ENCODE measurements around the gene PCDH12.

Gene PCDH12

GRCh38 chr5:141935538-141935937 is 22.5 kb downstream of the PCDH12 start:
- DNase-seq: no peak

- no peak for DNase-seq
Observed at GRCh38 chr5:141934099-141934844, 23.7 kb downstream of the PCDH12 start.

GRCh38 chr5:141933151-141933550 is 24.9 kb downstream of the PCDH12 start:
- no peak for DNase-seq

GRCh38 chr5:141931694-141932093 is 26.3 kb downstream of the PCDH12 start:
- no peak for DNase-seq

GRCh38 chr5:141929398-141930058 is 28.5 kb downstream of the PCDH12 start:
- no peak for DNase-seq

GRCh38 chr5:141928051-141928450 is 30.0 kb downstream of the PCDH12 start:
- no peak for DNase-seq

- no peak for DNase-seq
Observed at GRCh38 chr5:141926434-141926833, 31.6 kb downstream of the PCDH12 start.

GRCh38 chr5:141923448-141924313 is 34.3 kb downstream of the PCDH12 start, which contains the start of gene DELE1:
DELE1 (plus strand) TSS chr5:141923871; CDS start chr5:141923942, 71 bp downstream.
- DNase-seq: peak; percentile 87 to 89

GRCh38 chr5:141922827-141923447 is 35.1 kb downstream of the PCDH12 start:
- DNase-seq: peak in 1 of 2 donors; percentile 6

GRCh38 chr5:141920771-141921170 is 37.2 kb downstream of the PCDH12 start:
- DNase-seq: no peak

- DNase-seq: no peak
Observed at GRCh38 chr5:141919218-141920119, 38.5 kb downstream of the PCDH12 start.

- DNase-seq: no peak
Observed at GRCh38 chr5:141917760-141918159, 40.2 kb downstream of the PCDH12 start.

- DNase-seq: no peak
Observed at GRCh38 chr5:141916522-141916921, 41.5 kb downstream of the PCDH12 start.

- DNase-seq: no peak
Observed at GRCh38 chr5:141915881-141916336, 42.1 kb downstream of the PCDH12 start.

- no peak for DNase-seq
Observed at GRCh38 chr5:141914797-141915196, 43.2 kb downstream of the PCDH12 start.

GRCh38 chr5:141914199-141914743 is 43.7 kb downstream of the PCDH12 start:
- DNase-seq: no peak

GRCh38 chr5:141913560-141914198 is 44.3 kb downstream of the PCDH12 start:
- no peak for DNase-seq

- DNase-seq: no peak
Observed at GRCh38 chr5:141910271-141910673, 47.7 kb downstream of the PCDH12 start.

GRCh38 chr5:141909212-141909611 is 48.8 kb downstream of the PCDH12 start:
- no peak for DNase-seq

- DNase-seq: no peak
Observed at GRCh38 chr5:141908796-141909195, 49.2 kb downstream of the PCDH12 start.

- DNase-seq: no peak
Observed at GRCh38 chr5:141906972-141907371, 51.0 kb downstream of the PCDH12 start.
